Stimulated activated CD4-positive, alpha-beta T cell treated with anti-CD3 and anti-CD28 coated beads, Interleukin-12 subunit alpha, Interleukin-12 subunit beta, amount 100 ng/mL, for 4 hours (primary cell): ENCODE data around the gene EHD1.

ENCODE experiments used
- DNase-seq: peaks from one replicate; pipeline ENCODE4 v3.0.0-alpha.2; 2020

Gene EHD1

GRCh38 chr11:64841592-64842365 is 36.6 kb downstream of the EHD1 start:
- DNase-seq: no peak

- DNase-seq: no peak
Observed at GRCh38 chr11:64839887-64840782, 38.3 kb downstream of the EHD1 start.

- DNase-seq: no peak
Observed at GRCh38 chr11:64839335-64839734, 39.1 kb downstream of the EHD1 start.

GRCh38 chr11:64838600-64839334 is 39.7 kb downstream of the EHD1 start:
- DNase-seq: no peak

GRCh38 chr11:64837887-64838351 is 40.5 kb downstream of the EHD1 start:
- no peak for DNase-seq

GRCh38 chr11:64836448-64837072 is 41.9 kb downstream of the EHD1 start:
- DNase-seq: no peak

- DNase-seq: no peak
Observed at GRCh38 chr11:64835616-64836447, 42.6 kb downstream of the EHD1 start.

- DNase-seq: no peak
Observed at GRCh38 chr11:64834723-64835615, 43.5 kb downstream of the EHD1 start.

GRCh38 chr11:64834031-64834722 is 44.2 kb downstream of the EHD1 start:
- no peak for DNase-seq

- no peak for DNase-seq
Observed at GRCh38 chr11:64833509-64833908, 44.9 kb downstream of the EHD1 start.

GRCh38 chr11:64833198-64833502 is 45.3 kb downstream of the EHD1 start:
- no peak for DNase-seq

GRCh38 chr11:64832467-64833197 is 45.8 kb downstream of the EHD1 start:
- DNase-seq: no peak

- DNase-seq: no peak
Observed at GRCh38 chr11:64831411-64831891, 47.0 kb downstream of the EHD1 start.

GRCh38 chr11:64829536-64830251 is 48.7 kb downstream of the EHD1 start:
- no peak for DNase-seq

- DNase-seq: no peak
Observed at GRCh38 chr11:64827451-64827839, 51.0 kb downstream of the EHD1 start.

- no peak for DNase-seq
Observed at GRCh38 chr11:64826578-64827450, 51.6 kb downstream of the EHD1 start.

- DNase-seq: no peak
Observed at GRCh38 chr11:64826062-64826461, 52.4 kb downstream of the EHD1 start.
